ENCODE measurements around the gene CEBPZOS. TPM values are rescaled to one million over a fixed set of nuclear protein-coding genes. Genes with fewer than 3 reads are reported as not detected.
A peak's percentile ranks its signal among the peaks of the same experiment; 100 is the strongest.

Gene CEBPZOS
- total and polyA plus RNA-seq, 2 of the 8 experiments (the other 6 are each of a cell fraction or from before 2014, with no cell fraction given): 27.3 to 43.5 TPM

GRCh38 chr2:37223131-37223530, 26.8 kb downstream of the CEBPZOS start:
- Histone ChIP-seq H3K4me2 (ENCODE audit: insufficient read depth in 1 of 2, low read depth in 2 of 2, low read length in 2 of 2) (peak overlapping the region in 1 of 2 experiments; percentile 59; a peak in 1 of 4 replicates), H3K14ac (ENCODE audit: insufficient read length) (no peak overlapping the region), H4K20me1 (replicated peaks in 1 of 2; ENCODE audit: control insufficient read depth in 1 of 2, insufficient read depth in 2 of 2, low read length in 2 of 2) (peaks cover 0 to 4% of the 10 kb centered on the region in 2 experiments), H2BK15ac (ENCODE audit: low read length) (no peak overlapping the region), H3K27me3 (replicated peaks in 1 of 4; ENCODE audit: control insufficient read depth in 3 of 4, extremely low read depth in 1 of 4, insufficient read depth in 3 of 4, low read length in 3 of 4) (no peaks in the 10 kb centered on the region), H3K79me1 (ENCODE audit: low read depth, low read length) (peaks cover 5% of the 10 kb centered on the region; the same call in 1 of the 2 replicates), H2BK120ac (replicated peaks; ENCODE audit: low read depth, low read length) (no peak overlapping the region), H4K8ac (ENCODE audit: extremely low read depth, insufficient read depth, low read length) (no peak overlapping the region), H4K91ac (replicated peaks; ENCODE audit: insufficient read length, low read length) (no peak overlapping the region), H3K9ac (replicated peaks in 1 of 4; ENCODE audit: extremely low read depth in 1 of 4, low read depth in 3 of 4, low read length in 3 of 4) (no peak overlapping the region), H3K36me3 (ENCODE audit: control insufficient read depth in 2 of 4, insufficient read depth in 4 of 4, low read length in 3 of 4) (peaks cover 21 to 90% (median 64%) of the 10 kb centered on the region in 4 experiments), H3K4me1 (replicated peaks in 1 of 4; ENCODE audit: control insufficient read depth in 3 of 4, insufficient read depth in 4 of 4, low read length in 3 of 4) (peaks cover 2 to 9% (median 6%) of the 10 kb centered on the region in 4 experiments), H3K23me2 (ENCODE audit: low read depth, low read length) (no peaks in the 10 kb centered on the region), H2BK20ac (ENCODE audit: low read length) (no peak overlapping the region), H4K5ac (ENCODE audit: insufficient read length, low read depth, low read length) (no peak overlapping the region), H2AK5ac (ENCODE audit: low read depth, low read length) (no peak overlapping the region), H3K9me3 (ENCODE audit: insufficient read depth in 2 of 2, low read depth in 1 of 2, low read length in 1 of 2) (no peaks in the 10 kb centered on the region), H2BK12ac (ENCODE audit: low read depth, low read length) (no peak overlapping the region), H3K79me2 (ENCODE audit: control insufficient read depth in 1 of 2, insufficient read depth in 2 of 2, low read length in 2 of 2) (peaks cover 16 to 81% of the 10 kb centered on the region in 2 experiments; a peak in 3 of 4 replicates), H2AFZ (ENCODE audit: low read length) (no peak overlapping the region), H3K56ac (replicated peaks; ENCODE audit: insufficient read length, low read depth, low read length) (no peak overlapping the region), H2BK5ac (ENCODE audit: low read depth, low read length) (no peak overlapping the region), H3K18ac (ENCODE audit: extremely low read depth, low read length) (no peak overlapping the region), H3K4me3 (ENCODE audit: extremely low read depth in 1 of 4, insufficient read depth in 2 of 4, low read depth in 3 of 4, low read length in 4 of 4) (no peak overlapping the region), H3K4ac (replicated peaks; ENCODE audit: insufficient read length, low read depth, low read length) (no peak overlapping the region), H3K23ac (ENCODE audit: insufficient read length) (no peak overlapping the region), H3K27ac (ENCODE audit: low read depth, low read length) (no peak overlapping the region)
- POLR2A ChIA-PET (ENCODE audit: partially characterized antibody): interaction anchor here (0.8 to 2.4 kb wide), 7 partner anchors 9 to 55 kb away, joined by 3 to 12 read pairs (median 4); no protein-coding TSS in a partner anchor
- TF ChIP-seq PHF8 (conservative IDR thresholded peaks at IDR 0.05; ENCODE audit: low read depth, low read length) (no peak), EGR1 (IDR thresholded peaks at IDR 0.05; ENCODE audit: borderline replicate concordance, low read depth, low read length) (no peak), CHD2 (IDR thresholded peaks at IDR 0.05; ENCODE audit: low read length) (no peak), NRF1 (IDR thresholded peaks at IDR 0.05; ENCODE audit: low read depth, low read length) (no peak)
- FAIRE-seq (no peak), DNase-seq (ENCODE audit: low read depth in 1 of 2, low spot score in 2 of 2) (no peak)
- CTCF ChIA-PET (ENCODE audit: partially characterized antibody): interaction anchor here (0.7 to 2.2 kb wide), 6 partner anchors 9 to 54 kb away, joined by 3 to 11 read pairs (median 4); no protein-coding TSS in a partner anchor
- whole genome bisulfite sequencing, 2 experiments (ENCODE audit: extremely low coverage in 1 of 2, insufficient coverage in 1 of 2, insufficient read length in 1 of 2, insufficient replicate concordance in 2 of 2, low coverage in 1 of 2, low lambda C conversion rate in 2 of 2, missing lambda C conversion rate in 1 of 2): 92% methylated on average over 4 of the region's 4 CpGs; no CpG with 5 or more reads in 1 of the 2 experiments

All from H1 (cell line).